ENCODE results near the gene RNF114. TPM values are rescaled to one million over a fixed set of nuclear protein-coding genes. Genes with fewer than 3 reads are reported as not detected.
A peak's percentile ranks its signal among the peaks of the same experiment; 100 is the strongest.

Gene RNF114
- total and polyA plus RNA-seq, 2 donors from 2014 or later, result 70.7 to 89.2 TPM

GRCh38 chr20:49915380-49916145, 20.6 kb upstream of the RNF114 start, which contains the start of gene SPATA2:
TSS of gene SPATA2 (minus strand) at chr20:49915529. CDS start at chr20:49908490, 7,039 bp downstream.
- Histone ChIP-seq H3K9ac (ENCODE audit: low read length in 3 of 3) (peak within 1 kb of the TSS; percentile 93 to 99 (median 95)), H3K4me1 (ENCODE audit: control insufficient read depth in 2 of 3, insufficient read depth in 2 of 3, low read depth in 1 of 3, low read length in 3 of 3) (peaks cover 0 to 12% (median 4%) of the 10 kb centered on the region in 3 donors), H3K4me3 (ENCODE audit: low read length in 3 of 3) (peak within 1 kb of the TSS; percentile 99), H3K27ac (ENCODE audit: low read depth in 2 of 2, low read length in 2 of 2) (peak within 1 kb of the TSS; percentile 100), H3K9me3 (ENCODE audit: control insufficient read depth in 2 of 3, insufficient read depth in 1 of 3, low read length in 3 of 3) (no peaks in the 10 kb centered on the region), H3K27me3 (ENCODE audit: control insufficient read depth, insufficient read depth, low read length) (no peaks in the 10 kb centered on the region), H3K36me3 (ENCODE audit: control insufficient read depth in 2 of 3, insufficient read depth in 3 of 3, low read length in 3 of 3) (no peaks in the 10 kb centered on the region)
- DNase-seq, result peak; percentile 96 to 98 (median 98)
- TF ChIP-seq CTCF (IDR thresholded peaks at IDR 0.05; ENCODE audit: borderline replicate concordance, extremely low read depth, insufficient read depth), result no peak
- FAIRE-seq, result no peak
- intact Hi-C loops (cut with DNase I), result no loop called here

DNA sequence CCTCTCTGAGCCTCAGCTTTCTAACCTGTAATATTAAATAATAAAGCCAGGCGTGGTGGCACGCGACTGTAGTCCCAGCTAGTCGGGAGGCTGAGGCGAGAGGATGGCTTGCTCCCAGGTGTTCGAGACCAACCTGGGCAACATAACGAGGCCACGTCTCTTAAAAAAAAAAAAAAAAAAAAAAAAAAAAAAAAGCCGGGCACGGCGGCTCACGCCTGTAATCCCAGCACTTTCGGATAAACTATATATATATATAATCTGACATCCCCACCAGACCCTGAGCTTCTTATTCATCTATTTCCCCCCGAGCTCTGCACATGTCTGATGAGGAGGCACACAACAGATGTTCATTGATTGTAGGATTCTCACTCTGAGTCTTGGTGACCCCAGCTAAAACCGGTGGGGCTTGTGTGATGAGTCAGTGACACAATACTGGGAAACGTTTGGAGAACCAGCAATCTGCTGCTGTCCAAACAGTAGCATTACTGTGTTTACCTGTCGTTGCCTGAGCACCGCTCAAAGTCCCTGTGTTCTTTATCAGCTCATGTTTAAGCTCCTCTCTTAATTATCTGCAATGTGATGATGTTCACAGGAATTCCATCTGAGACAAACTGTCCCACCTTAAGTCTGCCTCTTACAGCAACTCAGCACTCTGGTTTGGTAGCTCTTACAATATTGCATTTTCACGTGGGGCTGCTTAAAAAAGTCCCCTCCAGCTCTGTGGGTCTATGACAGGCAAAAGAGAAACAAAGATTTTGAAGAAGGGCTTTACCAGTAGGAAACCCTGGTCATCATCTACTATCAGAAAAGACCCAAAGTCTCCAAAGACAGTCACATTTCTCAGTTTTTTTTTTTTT, 19.8 kb upstream of the RNF114 start:
- Histone ChIP-seq H3K9ac (ENCODE audit: low read length in 3 of 3) (peak overlapping the region; percentile 71 to 99 (median 95)), H3K9me3 (ENCODE audit: control insufficient read depth in 2 of 3, insufficient read depth in 1 of 3, low read length in 3 of 3) (no peaks in the 10 kb centered on the region), H3K27me3 (ENCODE audit: control insufficient read depth, insufficient read depth, low read length) (no peaks in the 10 kb centered on the region), H3K4me3 (ENCODE audit: low read length in 3 of 3) (peak overlapping the region; percentile 99), H3K36me3 (ENCODE audit: control insufficient read depth in 2 of 3, insufficient read depth in 3 of 3, low read length in 3 of 3) (no peaks in the 10 kb centered on the region), H3K4me1 (ENCODE audit: control insufficient read depth in 2 of 3, insufficient read depth in 2 of 3, low read depth in 1 of 3, low read length in 3 of 3) (peaks cover 0 to 12% (median 4%) of the 10 kb centered on the region in 3 donors), H3K27ac (ENCODE audit: low read depth in 2 of 2, low read length in 2 of 2) (peak overlapping the region; percentile 100)
- FAIRE-seq, result no peak
- TF ChIP-seq CTCF (IDR thresholded peaks at IDR 0.05; ENCODE audit: borderline replicate concordance, extremely low read depth, insufficient read depth), result no peak
- peak in 3 of 5 donors; percentile 43 to 64 (median 53) for DNase-seq
- intact Hi-C loops (cut with DNase I), result no loop called here

DNA sequence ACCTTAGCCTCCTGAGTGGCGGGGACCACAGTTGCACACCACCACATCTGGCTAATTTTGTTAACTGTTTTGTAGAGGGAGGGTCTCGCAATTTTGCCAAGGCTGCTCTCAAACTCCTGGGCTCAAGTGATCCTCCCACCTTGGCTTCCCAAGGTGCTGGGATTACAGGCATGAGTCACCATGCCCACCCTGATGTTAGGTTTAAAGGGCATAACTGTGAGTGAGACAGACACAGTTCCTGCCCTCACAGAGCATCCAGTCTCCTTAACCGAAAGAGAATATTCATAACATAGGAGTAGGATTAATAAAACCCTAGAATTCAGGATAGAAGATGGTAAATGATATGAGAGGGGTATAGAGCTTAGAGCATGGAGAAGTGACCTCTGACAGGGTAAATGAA, 17.8 kb upstream of the RNF114 start:
- H3K4me3 ChIP-seq (ENCODE audit: low read length in 3 of 3), result no peak overlapping the region
- no peaks in the 10 kb centered on the region for H3K36me3 ChIP-seq (ENCODE audit: control insufficient read depth in 2 of 3, insufficient read depth in 3 of 3, low read length in 3 of 3)
- DNase-seq (no peak), FAIRE-seq (no peak)
- no peak overlapping the region for H3K9ac ChIP-seq (ENCODE audit: low read length in 3 of 3)
- H3K27ac ChIP-seq (ENCODE audit: low read depth in 2 of 2, low read length in 2 of 2), result no peak overlapping the region
- no peak for TF ChIP-seq CTCF (IDR thresholded peaks at IDR 0.05; ENCODE audit: borderline replicate concordance, extremely low read depth, insufficient read depth)
- H3K9me3 ChIP-seq (ENCODE audit: control insufficient read depth in 2 of 3, insufficient read depth in 1 of 3, low read length in 3 of 3), result no peaks in the 10 kb centered on the region
- no peaks in the 10 kb centered on the region for H3K27me3 ChIP-seq (ENCODE audit: control insufficient read depth, insufficient read depth, low read length)
- peaks cover 0 to 12% (median 2%) of the 10 kb centered on the region in 3 donors for H3K4me1 ChIP-seq (ENCODE audit: control insufficient read depth in 2 of 3, insufficient read depth in 2 of 3, low read depth in 1 of 3, low read length in 3 of 3)
- intact Hi-C loops (cut with DNase I), result no loop called here
